Measurements from ENCODE around the gene BCAS4.

BCAS4 gene

GRCh38 chr20:50826121-50826520, 31.3 kb downstream of the BCAS4 start:
- FAIRE-seq: no peak

GRCh38 chr20:50828363-50829136, 33.7 kb downstream of the BCAS4 start:
- no peak for FAIRE-seq

GRCh38 chr20:50831622-50832021, 36.8 kb downstream of the BCAS4 start:
- FAIRE-seq: no peak

- FAIRE-seq: no peak
Measured at GRCh38 chr20:50834599-50835005, 39.7 kb downstream of the BCAS4 start.

GRCh38 chr20:50837532-50838321, 42.9 kb downstream of the BCAS4 start:
- no peak for FAIRE-seq

GRCh38 chr20:50838322-50838625, 43.4 kb downstream of the BCAS4 start:
- no peak for FAIRE-seq

- FAIRE-seq: no peak
Measured at GRCh38 chr20:50838707-50839385, 44.0 kb downstream of the BCAS4 start.

GRCh38 chr20:50842821-50843220, 48.0 kb downstream of the BCAS4 start:
- FAIRE-seq: no peak

GRCh38 chr20:50843331-50844276, 48.7 kb downstream of the BCAS4 start:
- FAIRE-seq: no peak

GRCh38 chr20:50844430-50845100, 49.7 kb downstream of the BCAS4 start:
- FAIRE-seq: no peak

- FAIRE-seq: no peak
Measured at GRCh38 chr20:50845566-50846215, 50.8 kb downstream of the BCAS4 start.

GRCh38 chr20:50848341-50848808, 53.5 kb downstream of the BCAS4 start:
- no peak for FAIRE-seq

- no peak for FAIRE-seq
Measured at GRCh38 chr20:50848846-50849673, 54.2 kb downstream of the BCAS4 start.

- FAIRE-seq: no peak
Measured at GRCh38 chr20:50850721-50851286, 55.9 kb downstream of the BCAS4 start.

- no peak for FAIRE-seq
Measured at GRCh38 chr20:50852085-50852484, 57.2 kb downstream of the BCAS4 start.

GRCh38 chr20:50854506-50855249, 59.8 kb downstream of the BCAS4 start:
- FAIRE-seq: no peak

- FAIRE-seq: no peak
Measured at GRCh38 chr20:50855498-50856474, 60.9 kb downstream of the BCAS4 start.

GRCh38 chr20:50856475-50857041, 61.7 kb downstream of the BCAS4 start:
- no peak for FAIRE-seq

Data from colon (tissue), 2 donors.